DOHH2 (cell line): Measurements from ENCODE around the gene CLECL1.
A peak's percentile ranks its signal among the peaks of the same experiment; 100 is the strongest.

Source experiments
- H3F3A ChIP-seq: fragments of 200-600 bp; sonication (generic), shearing (Covaris generic); 2 replicates; pipeline ENCODE4 v1.6.0; 2016; ENCODE audit warnings: antibody characterized with exemption, mild to moderate bottlenecking; ENCODE audit not compliant: control insufficient read depth, insufficient read depth
- H3K27ac ChIP-seq: fragments of 200-600 bp; sonication (generic); 2 replicates; pipeline ENCODE4 v1.5.1; 2014; ENCODE audit warnings: low read depth, mild to moderate bottlenecking, low read length, moderate library complexity
- H3K27me3 ChIP-seq: fragments of 200-600 bp; sonication (generic); 2 replicates; pipeline ENCODE4 v1.6.1; 2014; ENCODE audit warnings: mild to moderate bottlenecking, low read length, mixed read lengths; ENCODE audit not compliant: control insufficient read depth
- H3K36me3 ChIP-seq: fragments of 200-600 bp; sonication (generic); 2 replicates; pipeline ENCODE4 v1.6.1; 2014; ENCODE audit warnings: mild to moderate bottlenecking, low read length, moderate library complexity, mixed read lengths; ENCODE audit not compliant: control insufficient read depth
- H3K4me1 ChIP-seq: fragments of 200-600 bp; sonication (generic); 2 replicates; pipeline ENCODE4 v1.6.1; 2014; ENCODE audit warnings: mild to moderate bottlenecking, low read length, mixed read lengths; ENCODE audit not compliant: control insufficient read depth
- H3K4me2 ChIP-seq: fragments of 200-600 bp; sonication (generic); 2 replicates; pipeline ENCODE4 v1.6.0; 2014; ENCODE audit warnings: mild to moderate bottlenecking, low read length, moderate library complexity
- H3K4me3 ChIP-seq: fragments of 200-600 bp; sonication (generic); 2 replicates; pipeline ENCODE4 v1.5.1; 2014; ENCODE audit warnings: mild to moderate bottlenecking, low read length, mixed read lengths
- H3K79me2 ChIP-seq: fragments of 200-600 bp; sonication (generic); 2 replicates; pipeline ENCODE4 v1.6.1; 2014; ENCODE audit warnings: mild to moderate bottlenecking, low read length, mixed read lengths; ENCODE audit not compliant: control insufficient read depth
- H3K9me2 ChIP-seq: fragments of 200-600 bp; sonication (generic); replicated peaks from 2 replicates; pipeline ENCODE4 v1.6.1; 2014; ENCODE audit warnings: mild to moderate bottlenecking, low read length, mixed read lengths; ENCODE audit not compliant: control insufficient read depth
- H3K9me3 ChIP-seq: fragments of 200-600 bp; sonication (generic); 2 replicates; pipeline ENCODE4 v1.6.1; 2014; ENCODE audit warnings: antibody characterized with exemption, low read length, mixed read lengths; ENCODE audit not compliant: control insufficient read depth, insufficient read depth
- H4K20me1 ChIP-seq: fragments of 200-600 bp; sonication (generic); 2 replicates; pipeline ENCODE4 v1.6.0; 2014; ENCODE audit warnings: low read depth, mild to moderate bottlenecking, antibody characterized with exemption, low read length, moderate library complexity; ENCODE audit not compliant: control insufficient read depth, insufficient read depth
- CTCF ChIP-seq: fragments of 200-600 bp; sonication (generic); IDR thresholded peaks from one replicate; pipeline ENCODE4 v1.5.1; 2014; ENCODE audit warnings: antibody characterized with exemption, mild to moderate bottlenecking, low read depth, low read length; ENCODE audit not compliant: poor library complexity, severe bottlenecking
- EZH2phosphoT487 ChIP-seq: fragments of 200-600 bp; sonication (generic); IDR thresholded peaks from 2 replicates; pipeline ENCODE4 v1.6.1; 2017; ENCODE audit warnings: borderline replicate concordance, mild to moderate bottlenecking, antibody characterized with exemption, low read length, moderate library complexity, mixed read lengths

CLECL1 gene

GRCh38 chr12:9757433-9758025 lies 24.6 kb upstream of the CLECL1 start:
- H3F3A ChIP-seq: peaks cover 16% of the 10 kb centered on the region
- H3K4me3 ChIP-seq: no peak overlapping the region
- H4K20me1 ChIP-seq: no peaks in the 10 kb centered on the region; the same call in 1 of the 2 replicates
- no peaks in the 10 kb centered on the region for H3K36me3 ChIP-seq
- peaks cover 72% of the 10 kb centered on the region for H3K27me3 ChIP-seq
- no peak overlapping the region for H3K27ac ChIP-seq
- peak overlapping the region; percentile 77; the same call in 1 of the 2 replicates for H3K4me2 ChIP-seq
- peaks cover 50% of the 10 kb centered on the region for H3K4me1 ChIP-seq
- no peak for TF ChIP-seq CTCF
- no peak for TF ChIP-seq EZH2phosphoT487
- H3K9me2 ChIP-seq: no peaks in the 10 kb centered on the region
- H3K9me3 ChIP-seq: no peaks in the 10 kb centered on the region; the same call in 1 of the 2 replicates
- no peaks in the 10 kb centered on the region for H3K79me2 ChIP-seq

GRCh38 chr12:9756706-9757105 lies 23.8 kb upstream of the CLECL1 start:
- H3K4me2 ChIP-seq: no peak overlapping the region
- peaks cover 69% of the 10 kb centered on the region for H3K27me3 ChIP-seq
- peaks cover 16% of the 10 kb centered on the region for H3F3A ChIP-seq
- no peak for TF ChIP-seq EZH2phosphoT487
- no peak for TF ChIP-seq CTCF
- no peak overlapping the region for H3K4me3 ChIP-seq
- peaks cover 42% of the 10 kb centered on the region for H3K4me1 ChIP-seq
- H3K36me3 ChIP-seq: no peaks in the 10 kb centered on the region
- no peaks in the 10 kb centered on the region for H3K9me2 ChIP-seq
- H3K9me3 ChIP-seq: no peaks in the 10 kb centered on the region
- H3K79me2 ChIP-seq: no peaks in the 10 kb centered on the region
- H4K20me1 ChIP-seq: no peaks in the 10 kb centered on the region; the same call in 1 of the 2 replicates
- H3K27ac ChIP-seq: no peak overlapping the region

- H3K27ac ChIP-seq: no peak overlapping the region
Observed at GRCh38 chr12:9756170-9756569, 23.3 kb upstream of the CLECL1 start.

More at GRCh38 chr12:9756170-9756569, 23.3 kb upstream of the CLECL1 start:
- Histone ChIP-seq H3K9me3 (no peaks in the 10 kb centered on the region), H3K4me2 (no peak overlapping the region), H3K36me3 (no peaks in the 10 kb centered on the region), H3K27me3 (peaks cover 72% of the 10 kb centered on the region), H3K4me1 (peaks cover 36% of the 10 kb centered on the region), H3K4me3 (no peak overlapping the region), H3K79me2 (no peaks in the 10 kb centered on the region), H3K9me2 (no peaks in the 10 kb centered on the region), H3F3A (peaks cover 10% of the 10 kb centered on the region), H4K20me1 (no peaks in the 10 kb centered on the region; the same call in 1 of the 2 replicates)
- TF ChIP-seq CTCF: no peak
- TF ChIP-seq EZH2phosphoT487: no peak
